ENCODE data around the gene WWOX.

GRCh38 chr16:78970650-78971049, 871.2 kb downstream of the WWOX start:
- TF ChIP-seq EP300 (IDR thresholded peaks at IDR 0.05) = no peak
- no peak for TF ChIP-seq CTCF (IDR thresholded peaks at IDR 0.05)
- TF ChIP-seq POLR2A (IDR thresholded peaks at IDR 0.05) = no peak
- TF ChIP-seq POLR2AphosphoS5 (IDR thresholded peaks at IDR 0.05) = no peak

Measured in gastroesophageal sphincter (tissue), 3 donors.